ENCODE measurements around the gene USP10. TPM values are rescaled to one million over a fixed set of nuclear protein-coding genes. Genes with fewer than 3 reads are reported as not detected.
"Not testable (repeated sequence)": the region's sequence is repeated elsewhere in the genome, so short reads cannot be mapped to it uniquely, and the experiment has no call there.

The USP10 gene
- total RNA-seq, 1 donor from 2014 or later = 177 TPM

DNA sequence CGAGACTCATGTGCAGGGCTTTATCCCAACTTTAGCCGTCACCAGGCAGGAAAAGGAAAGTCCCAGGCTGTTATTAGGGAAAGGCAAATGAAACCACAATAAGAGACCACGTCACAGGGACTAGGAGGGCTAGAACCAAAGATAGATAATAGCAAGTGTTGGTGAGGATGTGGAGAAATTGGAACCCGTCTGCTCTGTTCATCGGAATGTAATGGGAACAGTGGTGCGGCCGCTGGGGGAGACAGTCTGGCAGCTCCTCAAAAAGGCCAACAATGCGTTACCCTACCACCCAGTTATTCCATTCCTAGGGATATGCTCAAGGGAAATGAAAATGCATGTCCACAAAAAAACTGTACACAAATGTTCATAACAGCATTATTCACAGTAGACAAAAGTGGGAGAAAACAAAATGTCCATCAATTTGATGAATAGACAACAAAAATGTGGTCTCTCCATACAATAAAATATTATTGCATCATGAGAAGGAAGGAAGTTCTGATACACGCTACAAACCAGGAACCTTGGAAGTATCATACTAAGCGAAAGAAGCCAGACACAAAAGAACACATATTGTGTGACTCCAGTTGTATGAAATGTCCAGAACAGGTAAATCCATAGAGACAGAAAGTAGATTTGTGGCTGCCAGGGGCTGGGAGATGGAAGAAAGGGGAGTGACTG lies 19.5 kb upstream of the USP10 start:
- no peaks in the 10 kb centered on the region for H3K4me1 Mint-ChIP-seq
- H3K27me3 Mint-ChIP-seq = peaks cover 44% of the 10 kb centered on the region
- no peak for DNase-seq
- no peak overlapping the region for H3K27ac Mint-ChIP-seq
- H3K9me3 Mint-ChIP-seq = no peaks in the 10 kb centered on the region
- intact Hi-C loops (cut with micrococcal nuclease) = no loop called here
- no peaks in the 10 kb centered on the region for H3K36me3 Mint-ChIP-seq (ENCODE audit: low read depth)
- no peak overlapping the region for H3K4me3 Mint-ChIP-seq

DNA sequence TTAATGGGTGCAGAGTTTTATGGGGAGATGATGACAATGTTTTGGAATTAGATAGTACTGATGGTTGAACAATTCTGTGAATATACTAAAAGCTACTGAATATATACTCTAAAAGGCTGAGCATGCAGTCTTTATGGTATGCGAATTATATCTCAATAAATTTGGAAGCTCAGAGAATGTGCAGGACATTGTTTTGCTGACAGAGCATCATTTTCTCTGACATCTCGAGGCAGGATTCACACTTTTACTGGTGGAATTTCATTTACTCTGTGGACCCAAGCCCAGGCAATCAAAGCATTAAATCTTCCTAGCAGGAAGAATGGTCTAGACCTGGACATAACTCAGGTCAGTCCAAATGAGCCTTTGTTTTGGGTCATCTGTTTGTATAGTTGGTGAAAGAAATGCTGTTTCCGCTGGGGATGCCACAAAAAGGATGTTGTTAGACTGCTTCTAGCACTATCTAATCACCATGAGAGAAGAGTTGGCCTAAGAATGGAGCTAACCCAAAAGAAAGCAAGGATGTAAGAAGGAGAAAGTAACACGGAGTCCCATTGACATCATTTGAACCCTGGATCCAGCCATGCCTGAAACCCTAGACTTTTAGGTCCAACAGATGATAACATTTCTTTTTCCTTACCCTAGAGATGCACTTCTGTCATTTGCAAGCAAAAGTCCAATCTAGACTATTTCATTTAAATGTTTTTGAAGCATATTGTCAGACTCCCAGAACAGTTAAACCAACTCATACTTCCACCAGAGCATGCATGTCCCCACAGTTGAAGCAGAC lies 18.8 kb upstream of the USP10 start:
- DNase-seq = no peak
- no peaks in the 10 kb centered on the region for H3K9me3 Mint-ChIP-seq
- H3K27me3 Mint-ChIP-seq = peaks cover 44% of the 10 kb centered on the region
- no peak overlapping the region for H3K4me3 Mint-ChIP-seq
- H3K36me3 Mint-ChIP-seq (ENCODE audit: low read depth) = no peaks in the 10 kb centered on the region
- no peaks in the 10 kb centered on the region for H3K4me1 Mint-ChIP-seq
- intact Hi-C loops (cut with micrococcal nuclease) = no loop called here
- no peak overlapping the region for H3K27ac Mint-ChIP-seq

- Mint-ChIP-seq H3K36me3 (ENCODE audit: low read depth) (no peaks in the 10 kb centered on the region), H3K4me1 (peaks cover 6% of the 10 kb centered on the region), H3K27me3 (peaks cover 38% of the 10 kb centered on the region), H3K4me3 (no peak overlapping the region), H3K27ac (no peak overlapping the region), H3K9me3 (no peaks in the 10 kb centered on the region)
- intact Hi-C loops (cut with micrococcal nuclease) = no loop called here
- DNase-seq = no peak
Measured at GRCh38 chr16:84683691-84684591, 15.9 kb upstream of the USP10 start.

DNA sequence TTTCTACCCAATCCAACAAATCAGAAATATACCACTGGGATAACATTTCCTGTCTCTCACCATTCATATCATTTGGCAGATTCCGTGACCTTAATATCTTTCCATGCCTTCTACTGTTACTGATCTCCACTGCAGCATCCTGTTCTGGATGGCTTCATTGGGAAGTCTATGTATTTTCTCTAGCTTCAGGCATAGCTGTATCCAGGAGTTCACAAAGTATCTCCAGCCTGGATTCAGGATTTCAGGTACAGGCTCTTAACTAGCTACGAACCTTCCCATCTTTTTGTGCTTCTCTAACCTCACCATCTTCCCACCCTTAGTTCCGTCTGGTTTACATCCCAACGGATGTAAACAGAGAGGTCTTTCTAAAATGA lies 15.2 kb upstream of the USP10 start:
- Mint-ChIP-seq H3K4me1 (peaks cover 6% of the 10 kb centered on the region), H3K9me3 (no peaks in the 10 kb centered on the region), H3K36me3 (ENCODE audit: low read depth) (no peaks in the 10 kb centered on the region), H3K27ac (no peak overlapping the region), H3K27me3 (peaks cover 38% of the 10 kb centered on the region), H3K4me3 (no peak overlapping the region)
- DNase-seq = no peak
- intact Hi-C loops (cut with micrococcal nuclease) = no loop called here

DNA sequence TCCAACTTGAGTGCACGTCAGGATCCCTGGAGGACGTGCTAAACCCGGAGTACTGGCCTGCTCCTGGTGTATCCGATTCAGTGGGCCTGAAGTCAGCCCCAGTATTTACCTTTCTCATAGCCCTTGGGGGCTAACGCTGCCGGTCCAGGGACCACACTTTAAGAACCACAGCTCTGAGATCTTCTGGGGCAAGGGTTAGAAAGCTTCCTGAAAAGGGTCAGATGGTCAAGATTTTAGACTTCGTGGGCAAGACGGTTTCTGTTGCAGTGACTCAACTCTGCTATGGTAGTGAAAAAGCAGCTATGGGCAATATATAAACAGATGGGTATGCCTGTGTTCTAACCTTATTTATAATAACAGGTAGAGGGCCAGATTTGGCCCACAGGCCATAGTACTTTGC lies 14.6 kb upstream of the USP10 start:
- peaks cover 6% of the 10 kb centered on the region for H3K4me1 Mint-ChIP-seq
- no peak overlapping the region for H3K27ac Mint-ChIP-seq
- H3K9me3 Mint-ChIP-seq = no peaks in the 10 kb centered on the region
- DNase-seq = no peak
- intact Hi-C loops (cut with micrococcal nuclease) = no loop called here
- no peaks in the 10 kb centered on the region for H3K36me3 Mint-ChIP-seq (ENCODE audit: low read depth)
- no peak overlapping the region for H3K4me3 Mint-ChIP-seq
- peaks cover 36% of the 10 kb centered on the region for H3K27me3 Mint-ChIP-seq

- H3K4me1 Mint-ChIP-seq = peaks cover 8% of the 10 kb centered on the region
- no peak overlapping the region for H3K27ac Mint-ChIP-seq
- DNase-seq = no peak
- H3K36me3 Mint-ChIP-seq (ENCODE audit: low read depth) = no peaks in the 10 kb centered on the region
- peaks cover 26% of the 10 kb centered on the region for H3K27me3 Mint-ChIP-seq
- intact Hi-C loops (cut with micrococcal nuclease) = no loop called here
- no peak overlapping the region for H3K4me3 Mint-ChIP-seq
- H3K9me3 Mint-ChIP-seq = no peaks in the 10 kb centered on the region
Measured at GRCh38 chr16:84686707-84687298, 13.0 kb upstream of the USP10 start.

DNA sequence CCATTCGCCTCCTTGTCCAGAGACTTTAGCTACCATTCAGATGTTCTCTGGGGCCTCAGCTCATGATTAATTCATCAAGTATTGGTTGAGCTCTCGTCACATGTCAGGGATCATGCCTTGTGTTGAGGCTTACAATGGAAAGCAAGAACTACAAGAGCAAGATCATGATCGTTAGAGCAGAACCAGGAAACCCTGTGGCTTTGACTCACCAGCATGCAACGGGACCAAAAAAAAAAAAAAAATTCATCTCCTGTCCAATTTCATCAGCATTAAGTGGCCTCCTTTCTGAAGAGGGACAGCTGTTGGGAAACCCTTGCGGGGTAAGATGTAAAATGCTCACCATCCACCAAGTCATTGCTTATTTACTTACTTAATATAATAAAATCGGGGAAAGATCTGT lies 12.1 kb upstream of the USP10 start:
- Mint-ChIP-seq H3K4me3 (no peak overlapping the region), H3K27me3 (peaks cover 21% of the 10 kb centered on the region), H3K36me3 (ENCODE audit: low read depth) (no peaks in the 10 kb centered on the region), H3K4me1 (peaks cover 12% of the 10 kb centered on the region), H3K9me3 (no peaks in the 10 kb centered on the region), H3K27ac (no peak overlapping the region)
- DNase-seq = no peak
- intact Hi-C loops (cut with micrococcal nuclease) = no loop called here

- H3K4me3 Mint-ChIP-seq; H3K36me3 Mint-ChIP-seq (ENCODE audit: low read depth); H3K27ac Mint-ChIP-seq; DNase-seq; H3K9me3 Mint-ChIP-seq; intact Hi-C loops (cut with micrococcal nuclease): not testable (repeated sequence)
- H3K4me1 Mint-ChIP-seq = peaks cover 12% of the 10 kb centered on the region
- H3K27me3 Mint-ChIP-seq = peaks cover 21% of the 10 kb centered on the region
Measured at GRCh38 chr16:84688163-84688562, 11.6 kb upstream of the USP10 start.

DNA sequence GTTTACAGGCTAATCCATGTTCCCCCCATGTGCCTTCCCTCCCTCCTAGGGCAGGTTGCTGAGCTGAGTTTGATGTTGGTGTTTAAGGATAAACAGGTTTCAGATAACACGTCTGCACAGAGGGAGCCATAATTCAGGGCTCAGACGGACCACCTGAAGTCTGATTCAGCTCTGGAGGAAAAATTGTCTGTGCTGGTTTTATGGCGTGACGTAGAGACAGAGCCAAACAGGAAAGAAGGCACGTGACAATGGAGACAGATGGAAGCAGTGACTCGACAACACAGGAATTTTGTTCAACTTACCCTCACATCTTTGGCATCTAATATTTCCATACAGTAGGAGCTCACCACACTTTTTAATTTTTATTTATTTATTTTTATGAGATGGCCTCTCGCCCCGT lies 10.7 kb upstream of the USP10 start:
- DNase-seq = no peak
- Mint-ChIP-seq H3K27me3 (peaks cover 17% of the 10 kb centered on the region), H3K27ac (no peak overlapping the region), H3K4me1 (peaks cover 12% of the 10 kb centered on the region), H3K36me3 (ENCODE audit: low read depth) (no peaks in the 10 kb centered on the region), H3K9me3 (no peaks in the 10 kb centered on the region), H3K4me3 (no peak overlapping the region)
- intact Hi-C loops (cut with micrococcal nuclease) = no loop called here

DNA sequence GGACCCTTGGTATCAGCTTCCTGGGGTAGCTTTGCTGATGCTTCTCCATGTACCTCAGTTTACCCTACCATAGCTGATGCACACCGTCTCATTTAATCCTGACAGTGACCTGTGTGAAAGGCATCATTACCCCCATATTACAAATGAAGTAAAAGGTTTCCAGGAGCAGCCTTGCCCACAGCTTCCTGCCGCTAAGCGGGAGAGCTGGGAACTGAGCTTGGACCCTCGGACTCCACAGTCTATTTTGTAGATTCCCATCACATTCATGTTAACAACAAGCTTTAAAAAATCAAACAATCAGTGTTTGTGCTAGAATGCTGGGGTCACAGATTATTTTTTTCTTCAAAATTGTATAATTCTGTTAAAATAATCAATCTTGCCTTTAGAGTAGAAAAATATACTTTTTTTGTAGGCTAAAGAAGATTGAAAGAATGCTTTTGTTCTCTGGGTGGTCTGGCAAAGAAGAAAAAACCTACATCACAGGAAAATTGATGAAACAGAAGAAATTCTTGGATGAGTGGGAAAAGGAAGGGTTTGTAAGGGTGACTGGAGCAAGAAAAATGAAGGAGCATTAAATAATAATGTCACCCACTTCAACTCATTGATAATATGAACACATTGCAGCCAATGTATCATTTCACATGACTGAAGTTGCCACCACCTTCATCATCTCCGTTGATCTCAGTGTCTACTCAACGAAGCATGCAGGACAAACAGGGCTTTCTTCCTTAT lies 9.5 kb upstream of the USP10 start:
- H3K9me3 Mint-ChIP-seq = no peaks in the 10 kb centered on the region
- no peaks in the 10 kb centered on the region for H3K36me3 Mint-ChIP-seq (ENCODE audit: low read depth)
- no peak overlapping the region for H3K27ac Mint-ChIP-seq
- H3K27me3 Mint-ChIP-seq = peaks cover 10% of the 10 kb centered on the region
- DNase-seq = no peak
- intact Hi-C loops (cut with micrococcal nuclease) = no loop called here
- no peak overlapping the region for H3K4me3 Mint-ChIP-seq
- peaks cover 12% of the 10 kb centered on the region for H3K4me1 Mint-ChIP-seq

DNA sequence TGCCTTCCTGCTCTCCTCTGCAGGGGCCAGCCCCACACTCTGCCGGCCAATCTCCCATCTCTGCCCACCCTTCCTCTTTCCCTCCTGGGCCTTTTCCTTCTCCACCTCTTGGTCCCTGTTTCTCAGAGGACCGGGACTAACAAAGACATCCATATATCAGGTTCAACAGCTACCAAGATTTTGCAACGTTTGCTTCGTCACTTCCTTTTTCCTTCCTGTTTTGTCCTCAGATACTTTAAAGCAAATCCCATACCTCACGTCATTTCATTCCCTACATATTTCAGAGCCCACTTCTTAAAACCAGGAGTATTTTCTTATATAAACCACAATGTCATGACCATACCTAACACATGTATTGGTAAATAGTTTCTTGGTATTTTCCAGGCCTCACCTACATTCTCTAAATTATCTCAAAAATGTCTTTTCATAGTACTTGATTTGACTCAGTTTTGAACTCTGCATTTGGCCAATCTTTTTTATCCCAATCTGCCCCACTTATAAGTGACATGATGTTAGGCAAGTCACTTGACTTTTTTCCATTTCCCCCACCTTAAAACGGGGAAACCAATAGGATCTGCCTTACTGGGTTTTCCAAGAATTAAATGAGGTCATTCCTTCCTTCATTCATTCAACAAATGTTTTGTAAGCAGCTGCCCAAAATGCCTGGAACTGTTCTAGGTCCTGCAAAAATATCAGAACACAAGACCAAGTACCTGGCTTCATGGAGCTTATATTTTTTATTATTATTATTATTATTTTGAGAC lies 7.2 kb upstream of the USP10 start:
- H3K4me3 Mint-ChIP-seq = no peak overlapping the region
- no peaks in the 10 kb centered on the region for H3K36me3 Mint-ChIP-seq (ENCODE audit: low read depth)
- intact Hi-C loops (cut with micrococcal nuclease) = no loop called here
- H3K4me1 Mint-ChIP-seq = peaks cover 10% of the 10 kb centered on the region
- peaks cover 6% of the 10 kb centered on the region for H3K27me3 Mint-ChIP-seq
- no peak overlapping the region for H3K27ac Mint-ChIP-seq
- no peak for DNase-seq
- H3K9me3 Mint-ChIP-seq = no peaks in the 10 kb centered on the region

DNA sequence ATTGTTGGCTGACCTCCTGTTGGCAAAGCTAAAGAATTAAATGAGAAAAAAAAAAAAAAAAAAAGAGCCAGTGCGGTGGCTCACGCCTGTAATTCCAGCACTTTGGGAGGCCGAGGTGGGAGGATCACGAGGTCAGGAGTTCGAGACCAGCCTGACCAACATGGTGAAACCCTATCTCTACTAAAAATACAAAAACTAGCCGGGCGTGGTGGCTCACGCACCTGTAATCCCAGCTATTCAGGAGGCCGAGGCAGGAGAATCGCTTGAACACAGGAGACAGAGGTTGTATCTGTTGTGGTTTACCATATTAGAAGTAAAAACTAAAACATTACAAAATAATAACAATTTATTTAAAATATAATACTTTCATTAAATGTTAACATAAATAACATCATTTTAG lies 5.9 kb upstream of the USP10 start:
- H3K27ac Mint-ChIP-seq; H3K4me3 Mint-ChIP-seq; H3K9me3 Mint-ChIP-seq; H3K4me1 Mint-ChIP-seq; H3K27me3 Mint-ChIP-seq; intact Hi-C loops (cut with micrococcal nuclease); H3K36me3 Mint-ChIP-seq (ENCODE audit: low read depth); DNase-seq: not testable (repeated sequence)

DNA sequence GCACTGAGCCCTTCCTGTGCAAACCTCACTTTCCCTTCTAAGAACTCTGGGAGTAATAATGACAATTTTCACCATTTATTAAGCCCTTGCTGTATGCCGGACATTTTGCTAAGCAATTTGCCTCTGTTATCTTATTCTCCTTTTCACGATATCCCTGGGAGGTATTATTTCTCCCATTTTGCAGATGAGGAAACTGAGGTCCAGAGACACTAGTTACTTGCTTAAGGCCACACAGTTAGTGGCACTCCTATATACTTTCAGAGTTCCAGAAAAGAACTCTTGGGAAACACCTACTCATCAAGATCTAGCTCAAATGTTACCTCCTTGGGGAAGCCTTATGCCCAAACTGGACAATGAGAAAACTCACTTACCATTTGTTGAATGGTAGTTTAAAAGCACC lies 4.8 kb upstream of the USP10 start:
- peaks cover 3% of the 10 kb centered on the region for H3K27me3 Mint-ChIP-seq
- H3K4me3 Mint-ChIP-seq = no peak overlapping the region
- peaks cover 10% of the 10 kb centered on the region for H3K4me1 Mint-ChIP-seq
- intact Hi-C loops (cut with micrococcal nuclease) = no loop called here
- H3K36me3 Mint-ChIP-seq (ENCODE audit: low read depth) = no peaks in the 10 kb centered on the region
- no peak for DNase-seq
- H3K9me3 Mint-ChIP-seq = no peaks in the 10 kb centered on the region
- no peak overlapping the region for H3K27ac Mint-ChIP-seq

Data from activated CD4-positive, alpha-beta T cell treated with anti-CD3 and anti-CD28 coated beads, Interleukin-2, amount 10 ng/mL, durations not matched to agents 24 days and 14 days (primary cell).